H9 (cell line): ENCODE data around the gene CDAN1. TPM values are rescaled to one million over a fixed set of nuclear protein-coding genes. Genes with fewer than 3 reads are reported as not detected.

Source experiments
- DNase-seq: peaks from one replicate; pipeline ENCODE4 v3.0.0-alpha.2; 2017
- H2AFZ ChIP-seq: one replicate; pipeline ENCODE4 v1.6.1; 2013; ENCODE audit warnings: mild to moderate bottlenecking, low read length, control low read depth, moderate library complexity
- H2AK5ac ChIP-seq: 2 replicates; pipeline ENCODE4 v1.6.1; 2013; ENCODE audit warnings: low read length, control low read depth, mixed read lengths; ENCODE audit not compliant: insufficient read length
- H2BK120ac ChIP-seq: one replicate; pipeline ENCODE4 v1.6.1; 2013; ENCODE audit warnings: low read depth, mild to moderate bottlenecking, low read length, control low read depth, inconsistent platforms; ENCODE audit not compliant: poor library complexity, severe bottlenecking
- H2BK12ac ChIP-seq: 2 replicates; pipeline ENCODE4 v1.6.1; 2013; ENCODE audit warnings: low read length, control low read depth, mixed read lengths, low read depth; ENCODE audit not compliant: insufficient read length
- H2BK15ac ChIP-seq: 2 replicates; pipeline ENCODE4 v1.6.1; 2013; ENCODE audit warnings: low read depth, low read length, control low read depth
- H2BK20ac ChIP-seq: one replicate; pipeline ENCODE4 v1.6.1; 2013; ENCODE audit warnings: low read depth, mild to moderate bottlenecking, low read length, control low read depth, inconsistent platforms; ENCODE audit not compliant: poor library complexity, severe bottlenecking
- H2BK5ac ChIP-seq: 2 replicates; pipeline ENCODE4 v1.6.1; 2013; ENCODE audit warnings: low read length, control low read depth, mixed read lengths; ENCODE audit not compliant: insufficient read length
- H3K14ac ChIP-seq: 2 replicates; pipeline ENCODE4 v1.6.1; 2013; ENCODE audit warnings: low read length, control low read depth; ENCODE audit not compliant: insufficient read depth
- H3K18ac ChIP-seq: 2 replicates; pipeline ENCODE4 v1.6.1; 2013; ENCODE audit warnings: low read depth, mild to moderate bottlenecking, mixed read lengths, low read length, control low read depth; ENCODE audit not compliant: insufficient read length
- H3K23ac ChIP-seq: 2 replicates; pipeline ENCODE4 v1.6.1; 2013; ENCODE audit warnings: low read length, control low read depth, mixed read lengths, low read depth; ENCODE audit not compliant: insufficient read length
- H3K23me2 ChIP-seq: 2 replicates; pipeline ENCODE4 v1.6.1; 2013; ENCODE audit warnings: low read depth, mild to moderate bottlenecking, mixed read lengths, low read length, control low read depth; ENCODE audit not compliant: insufficient read length, poor library complexity, severe bottlenecking
- H3K27ac ChIP-seq: 2 replicates; pipeline ENCODE4 v1.5.1; 2013; ENCODE audit warnings: low read length, control low read depth, mixed read lengths, low read depth; ENCODE audit not compliant: insufficient read length
- H3K27me3 ChIP-seq: 2 replicates; pipeline ENCODE4 v1.6.1; 2013; ENCODE audit warnings: low read length, control low read depth, inconsistent platforms; ENCODE audit not compliant: insufficient read depth
- H3K4ac ChIP-seq: 2 replicates; pipeline ENCODE4 v1.6.1; 2013; ENCODE audit warnings: low read depth, mild to moderate bottlenecking, control low read depth, inconsistent platforms, low read length, moderate library complexity
- H3K4me1 ChIP-seq: 2 replicates; pipeline ENCODE4 v1.6.1; 2013; ENCODE audit warnings: low read length, control low read depth, inconsistent platforms; ENCODE audit not compliant: insufficient read depth
- H3K4me2 ChIP-seq: 2 replicates; pipeline ENCODE4 v1.6.1; 2013; ENCODE audit warnings: low read length, control low read depth, mixed read lengths; ENCODE audit not compliant: insufficient read length, insufficient read depth
- H3K56ac ChIP-seq: 2 replicates; pipeline ENCODE4 v1.6.1; 2013; ENCODE audit warnings: low read depth, mild to moderate bottlenecking, mixed read lengths, low read length, control low read depth; ENCODE audit not compliant: insufficient read length
- H3K79me1 ChIP-seq: 2 replicates; pipeline ENCODE4 v1.6.1; 2013; ENCODE audit warnings: low read depth, mild to moderate bottlenecking, moderate library complexity, low read length, control low read depth, inconsistent platforms; ENCODE audit not compliant: insufficient read depth, poor library complexity, severe bottlenecking
- H3K79me2 ChIP-seq: 2 replicates; pipeline ENCODE4 v1.6.1; 2013; ENCODE audit warnings: low read length, control low read depth, inconsistent platforms; ENCODE audit not compliant: insufficient read depth
- H3K9ac ChIP-seq: 2 replicates; pipeline ENCODE4 v1.6.1; 2013; ENCODE audit warnings: low read length, control low read depth, mixed read lengths; ENCODE audit not compliant: insufficient read length; ENCODE audit errors: extremely low read depth
- H3K9me3 ChIP-seq: one replicate; pipeline ENCODE4 v1.6.1; 2013; ENCODE audit warnings: low read depth, low read length, inconsistent platforms; ENCODE audit not compliant: control insufficient read depth
- H3T11ph ChIP-seq: one replicate; pipeline ENCODE4 v1.6.1; 2013; ENCODE audit warnings: mild to moderate bottlenecking, low read length, control low read depth, inconsistent platforms
- H4K20me1 ChIP-seq: one replicate; pipeline ENCODE4 v1.6.1; 2013; ENCODE audit not compliant: control insufficient read depth, insufficient read length, insufficient read depth
- H4K5ac ChIP-seq: 2 replicates; pipeline ENCODE4 v1.6.1; 2013; ENCODE audit warnings: low read depth, mild to moderate bottlenecking, mixed read lengths, low read length, control low read depth; ENCODE audit not compliant: insufficient read length
- H4K8ac ChIP-seq: replicated peaks from 2 replicates; pipeline ENCODE4 v1.6.1; 2013; ENCODE audit warnings: low read length, control low read depth, mixed read lengths, low read depth; ENCODE audit not compliant: insufficient read length
- H4K91ac ChIP-seq: 2 replicates; pipeline ENCODE4 v1.6.1; 2013; ENCODE audit warnings: low read depth, mild to moderate bottlenecking, moderate library complexity, mixed read lengths, low read length, control low read depth; ENCODE audit not compliant: insufficient read length
- H3K27ac Mint-ChIP-seq, 3 experiments: 2 replicates in 2 of 3; 3 replicates in 1 of 3; pipeline ENCODE4 v1.8.0; 2020 to 2021; ENCODE audit warnings: mixed read lengths in 3 of 3, mild to moderate bottlenecking in 1 of 3, moderate library complexity in 1 of 3
- H3K27me3 Mint-ChIP-seq: 2 replicates; pipeline ENCODE4 v1.8.0; 2021; ENCODE audit warnings: low read depth, mild to moderate bottlenecking, moderate library complexity, mixed read lengths
- H3K36me3 Mint-ChIP-seq, 3 experiments: 2 replicates in 2 of 3; 3 replicates in 1 of 3; pipeline ENCODE4 v1.8.0; 2020 to 2021; ENCODE audit warnings: low read depth in 3 of 3, mixed read lengths in 3 of 3; ENCODE audit not compliant: insufficient read depth in 1 of 3
- H3K4me1 Mint-ChIP-seq, 2 experiments: 2 replicates each; pipeline ENCODE4 v1.8.0; 2020; ENCODE audit warnings: mixed read lengths in 2 of 2
- H3K4me3 Mint-ChIP-seq, 2 experiments: 2 replicates in 1 of 2; 3 replicates in 1 of 2; pipeline ENCODE4 v1.8.0; 2020 to 2021; ENCODE audit warnings: mild to moderate bottlenecking in 2 of 2, mixed read lengths in 2 of 2, moderate library complexity in 1 of 2
- H3K9me3 Mint-ChIP-seq, 2 experiments: 2 replicates in 1 of 2; 3 replicates in 1 of 2; pipeline ENCODE4 v1.8.0; 2020; ENCODE audit warnings: mild to moderate bottlenecking in 2 of 2, mixed read lengths in 2 of 2, moderate library complexity in 1 of 2
- WGBS: extraction: QIAGEN DNeasy Blood & Tissue Kit; methylation state at CpG from one replicate; pipeline ENCODE4 v1.1.7; 2013; ENCODE audit warnings: missing lambda C conversion rate, low lambda C conversion rate, mixed read lengths; ENCODE audit not compliant: insufficient read length; ENCODE audit errors: extremely low coverage; 5-methylcytosine and 5-hydroxymethylcytosine counted together
- total RNA-seq: library from RNA; stranded (reverse); gene quantifications from 2 replicates; pipeline ENCODE4 v1.2.1, GENCODE V29; 2021
- TF ChIP-seq, protein P1 (sequence below): fragments of 200-600 bp; sonication (generic); conservative IDR thresholded peaks from 3 replicates; pipeline ENCODE4 v1.8.0; 2021; ENCODE audit warnings: antibody characterized with exemption, mild to moderate bottlenecking

The CDAN1 gene
- total RNA-seq, 1 experiment from 2014 or later: 20.4 TPM

DNA sequence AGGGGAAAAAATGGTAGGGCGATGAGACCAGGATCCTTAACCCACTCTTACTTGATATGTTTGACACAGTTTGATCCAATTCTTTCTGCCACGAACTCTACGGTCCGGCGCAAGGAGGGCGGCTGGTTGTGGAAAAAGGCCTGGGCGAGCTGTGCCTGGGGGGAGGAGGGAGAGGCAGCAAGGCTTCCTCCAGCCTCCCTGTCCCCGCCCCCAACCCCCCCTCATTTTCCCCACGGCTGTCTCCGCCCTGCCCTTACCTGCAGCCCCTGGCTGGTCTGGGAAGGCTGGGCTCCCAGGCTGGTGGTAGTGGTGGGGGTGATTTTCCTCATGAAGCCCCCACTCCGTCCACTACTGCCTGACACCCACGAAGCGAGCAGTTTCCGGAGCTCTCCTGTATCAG, 8.0 kb downstream of the CDAN1 start:
- no peak overlapping the region for H3K27ac ChIP-seq
- peaks cover 5 to 18% of the 10 kb centered on the region in 2 experiments; a peak in 2 of 4 replicates for H3K4me1 Mint-ChIP-seq
- peaks cover 36 to 88% (median 83%) of the 10 kb centered on the region in 3 experiments for H3K36me3 Mint-ChIP-seq
- no peak overlapping the region for H2BK15ac ChIP-seq
- H3K23me2 ChIP-seq: no peaks in the 10 kb centered on the region
- TF ChIP-seq, protein P1, sequence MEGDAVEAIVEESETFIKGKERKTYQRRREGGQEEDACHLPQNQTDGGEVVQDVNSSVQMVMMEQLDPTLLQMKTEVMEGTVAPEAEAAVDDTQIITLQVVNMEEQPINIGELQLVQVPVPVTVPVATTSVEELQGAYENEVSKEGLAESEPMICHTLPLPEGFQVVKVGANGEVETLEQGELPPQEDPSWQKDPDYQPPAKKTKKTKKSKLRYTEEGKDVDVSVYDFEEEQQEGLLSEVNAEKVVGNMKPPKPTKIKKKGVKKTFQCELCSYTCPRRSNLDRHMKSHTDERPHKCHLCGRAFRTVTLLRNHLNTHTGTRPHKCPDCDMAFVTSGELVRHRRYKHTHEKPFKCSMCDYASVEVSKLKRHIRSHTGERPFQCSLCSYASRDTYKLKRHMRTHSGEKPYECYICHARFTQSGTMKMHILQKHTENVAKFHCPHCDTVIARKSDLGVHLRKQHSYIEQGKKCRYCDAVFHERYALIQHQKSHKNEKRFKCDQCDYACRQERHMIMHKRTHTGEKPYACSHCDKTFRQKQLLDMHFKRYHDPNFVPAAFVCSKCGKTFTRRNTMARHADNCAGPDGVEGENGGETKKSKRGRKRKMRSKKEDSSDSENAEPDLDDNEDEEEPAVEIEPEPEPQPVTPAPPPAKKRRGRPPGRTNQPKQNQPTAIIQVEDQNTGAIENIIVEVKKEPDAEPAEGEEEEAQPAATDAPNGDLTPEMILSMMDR: no peak
- DNase-seq: peak; percentile 49
- no peaks in the 10 kb centered on the region for H3K79me1 ChIP-seq
- H3K4ac ChIP-seq: no peak overlapping the region
- H4K8ac ChIP-seq: no peak overlapping the region
- H3K18ac ChIP-seq: no peak overlapping the region
- no CpG with 5 or more reads among the region's 14 CpGs for WGBS
- H4K20me1 ChIP-seq: no peaks in the 10 kb centered on the region
- H3K27me3 ChIP-seq: no peaks in the 10 kb centered on the region
- H2AFZ ChIP-seq: no peak overlapping the region
- no peak overlapping the region for H2BK12ac ChIP-seq
- no peaks in the 10 kb centered on the region for H3K27me3 Mint-ChIP-seq
- no peak overlapping the region for H2BK5ac ChIP-seq
- no peak overlapping the region for H3K4me2 ChIP-seq
- no peak overlapping the region for H2BK120ac ChIP-seq
- no peak overlapping the region for H3T11ph ChIP-seq
- no peak overlapping the region for H3K9ac ChIP-seq
- no peak overlapping the region for H3K23ac ChIP-seq
- H3K4me3 Mint-ChIP-seq: no peak overlapping the region
- no peak overlapping the region for H4K5ac ChIP-seq
- H4K91ac ChIP-seq: no peak overlapping the region
- H3K14ac ChIP-seq: no peak overlapping the region
- no peak overlapping the region for H2AK5ac ChIP-seq
- no peaks in the 10 kb centered on the region for H3K9me3 ChIP-seq
- no peaks in the 10 kb centered on the region for H3K79me2 ChIP-seq
- H3K27ac Mint-ChIP-seq: peak overlapping the region in 1 of 3 experiments; percentile 34; a peak in 2 of 7 replicates
- H3K56ac ChIP-seq: no peak overlapping the region
- H3K4me1 ChIP-seq: no peaks in the 10 kb centered on the region
- H3K9me3 Mint-ChIP-seq: no peaks in the 10 kb centered on the region
- H2BK20ac ChIP-seq: no peak overlapping the region
